GM21723 (cell line): ENCODE results near the gene PADI2.

Source experiments
- ATAC-seq: cut with Tn5 transposase; IDR thresholded peaks from one replicate; pipeline ENCODE4 v1.9.1; 2021; ENCODE audit warnings: mild to moderate bottlenecking, moderate library complexity; ENCODE audit not compliant: unreplicated experiment

Gene PADI2

GRCh38 chr1:17116643-17117042, 2.6 kb downstream of the PADI2 start:
- no peak for ATAC-seq

GRCh38 chr1:17113963-17114362, 5.3 kb downstream of the PADI2 start:
- no peak for ATAC-seq

DNA sequence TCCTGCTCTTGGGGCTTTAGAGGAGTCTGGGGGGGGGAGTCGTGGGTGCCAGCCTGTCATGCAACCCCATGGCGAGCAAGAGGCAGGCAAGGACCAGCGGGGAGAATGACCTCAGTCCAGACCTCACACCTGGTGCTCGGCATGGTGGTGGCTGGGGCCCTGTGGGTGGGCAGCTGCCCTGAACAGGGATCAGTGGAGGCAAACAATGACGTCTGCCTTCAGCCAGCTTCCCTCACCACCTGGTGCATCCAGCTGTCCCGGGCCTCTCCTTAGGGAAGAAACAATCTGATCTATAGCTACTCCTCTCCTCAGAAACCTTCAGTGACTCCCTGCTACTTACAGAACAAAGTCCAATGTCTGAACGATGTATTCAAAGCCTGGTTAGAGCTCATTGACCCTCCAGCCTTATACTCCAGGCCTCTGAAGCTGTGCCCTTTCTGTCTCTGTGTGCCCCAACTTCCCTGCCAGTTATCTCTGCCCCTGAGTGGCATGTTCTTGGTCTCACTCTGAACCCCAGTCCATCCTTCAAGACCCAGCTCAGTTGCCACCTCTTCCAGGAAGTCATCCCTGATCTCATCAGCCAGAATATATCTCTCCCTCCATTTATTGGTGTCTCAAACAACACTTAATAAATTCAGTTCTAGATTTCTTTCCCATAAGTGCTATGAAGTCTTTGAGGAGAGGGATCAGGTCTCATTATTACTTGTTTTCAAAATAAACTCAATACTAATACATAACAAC, 6.6 kb downstream of the PADI2 start:
- ATAC-seq = no peak

- no peak for ATAC-seq
Observed at GRCh38 chr1:17112076-17112475, 7.2 kb downstream of the PADI2 start.

DNA sequence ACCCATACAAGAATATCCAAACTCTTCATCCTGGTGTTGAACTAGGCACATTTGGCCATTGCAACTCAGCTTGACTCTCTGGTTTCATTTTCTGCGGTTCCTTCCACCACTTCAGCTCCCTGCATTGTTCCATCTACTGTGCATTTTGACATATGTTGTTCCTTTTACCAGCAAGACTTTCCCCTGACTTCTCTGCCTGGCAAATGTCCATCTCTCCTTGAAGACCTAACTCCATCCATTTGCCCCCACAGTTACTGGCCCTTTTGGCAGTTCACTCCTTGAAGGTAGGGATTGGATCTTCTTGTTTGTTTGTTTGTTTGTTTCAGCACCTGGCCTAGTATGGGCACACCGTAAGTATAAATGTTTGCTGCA, 8.7 kb downstream of the PADI2 start:
- ATAC-seq = no peak

GRCh38 chr1:17109892-17110554, 9.2 kb downstream of the PADI2 start:
- no peak for ATAC-seq

DNA sequence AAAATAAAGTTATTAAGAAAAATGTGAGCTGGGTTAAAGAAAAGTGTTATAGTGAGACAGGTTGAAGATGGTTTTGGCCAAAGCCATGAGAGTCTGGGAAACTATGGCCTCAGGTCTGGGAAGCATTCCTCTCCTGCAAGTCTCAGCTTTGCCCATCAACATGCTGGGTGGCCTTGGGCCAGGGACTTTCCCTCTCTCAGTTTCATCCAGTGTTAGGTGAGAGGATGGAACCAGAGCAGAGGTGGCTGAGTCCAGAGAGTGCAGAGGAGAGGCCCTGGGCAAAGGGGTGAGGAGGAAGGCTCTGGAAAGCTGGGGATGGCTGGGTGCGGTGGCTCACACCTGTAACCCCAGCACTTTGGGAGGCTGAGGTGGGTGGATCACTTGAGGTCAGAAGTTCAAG, 10.5 kb downstream of the PADI2 start:
- ATAC-seq = no peak

- no peak for ATAC-seq
Observed at GRCh38 chr1:17108360-17108759, 10.9 kb downstream of the PADI2 start.

DNA sequence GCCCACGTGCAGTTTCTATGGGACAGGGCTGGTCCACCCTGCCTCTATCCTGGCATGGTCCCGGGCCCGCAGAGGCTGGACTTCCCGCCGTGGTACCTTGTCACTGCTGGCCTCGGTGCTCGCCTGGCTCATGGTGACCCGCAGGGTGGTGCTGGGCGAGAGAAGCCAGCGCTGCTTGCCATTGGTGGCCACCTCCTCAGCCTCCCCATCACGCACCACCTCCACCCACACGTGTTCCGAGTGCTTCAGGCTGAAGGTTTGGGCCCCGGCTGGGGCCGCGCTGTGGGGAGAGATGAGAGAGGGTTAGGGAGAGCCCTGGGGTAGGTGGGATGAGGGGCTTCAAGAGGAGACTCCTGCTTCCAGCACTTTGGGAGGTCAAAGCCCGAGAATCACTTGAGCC, 14.5 kb downstream of the PADI2 start:
- ATAC-seq = no peak

DNA sequence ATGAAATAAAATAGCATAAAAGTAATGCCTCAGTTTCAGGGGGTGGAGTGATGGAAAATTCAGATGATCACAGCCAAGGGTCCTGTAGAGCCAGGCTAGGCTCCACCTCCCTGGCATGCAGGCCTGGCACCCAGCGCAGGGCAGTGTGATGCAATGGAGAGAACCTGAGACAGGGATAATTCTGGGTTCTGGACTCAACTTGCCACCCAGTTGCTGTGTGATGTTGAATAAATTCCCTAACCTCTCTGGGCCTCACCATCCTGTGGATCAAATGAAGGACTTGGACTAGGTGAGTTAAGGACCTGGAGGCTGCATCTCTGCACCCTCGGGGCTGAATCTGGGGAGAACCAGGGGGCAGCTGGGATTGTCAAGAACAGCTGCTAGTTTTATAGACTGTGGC, 17.0 kb downstream of the PADI2 start:
- ATAC-seq = no peak

DNA sequence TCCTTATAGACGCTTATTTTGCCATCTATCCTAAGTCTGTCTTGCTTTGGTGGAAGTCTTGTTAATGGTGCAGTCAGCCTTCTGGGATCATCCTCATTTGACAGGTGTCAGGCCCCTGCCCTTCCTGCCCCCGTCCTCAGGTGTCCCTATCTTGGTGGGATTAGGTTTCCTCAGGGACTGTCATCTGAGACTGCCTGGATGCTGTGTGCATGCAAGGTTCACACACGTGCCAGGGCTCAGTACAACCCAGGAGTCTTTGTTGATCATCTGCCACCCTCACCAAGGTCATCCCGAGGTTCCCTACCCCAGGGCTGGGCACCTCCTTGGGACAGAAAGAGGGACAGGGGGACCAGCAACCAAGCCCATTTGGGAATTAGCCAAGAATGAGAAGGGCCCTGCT, 18.0 kb downstream of the PADI2 start:
- no peak for ATAC-seq

DNA sequence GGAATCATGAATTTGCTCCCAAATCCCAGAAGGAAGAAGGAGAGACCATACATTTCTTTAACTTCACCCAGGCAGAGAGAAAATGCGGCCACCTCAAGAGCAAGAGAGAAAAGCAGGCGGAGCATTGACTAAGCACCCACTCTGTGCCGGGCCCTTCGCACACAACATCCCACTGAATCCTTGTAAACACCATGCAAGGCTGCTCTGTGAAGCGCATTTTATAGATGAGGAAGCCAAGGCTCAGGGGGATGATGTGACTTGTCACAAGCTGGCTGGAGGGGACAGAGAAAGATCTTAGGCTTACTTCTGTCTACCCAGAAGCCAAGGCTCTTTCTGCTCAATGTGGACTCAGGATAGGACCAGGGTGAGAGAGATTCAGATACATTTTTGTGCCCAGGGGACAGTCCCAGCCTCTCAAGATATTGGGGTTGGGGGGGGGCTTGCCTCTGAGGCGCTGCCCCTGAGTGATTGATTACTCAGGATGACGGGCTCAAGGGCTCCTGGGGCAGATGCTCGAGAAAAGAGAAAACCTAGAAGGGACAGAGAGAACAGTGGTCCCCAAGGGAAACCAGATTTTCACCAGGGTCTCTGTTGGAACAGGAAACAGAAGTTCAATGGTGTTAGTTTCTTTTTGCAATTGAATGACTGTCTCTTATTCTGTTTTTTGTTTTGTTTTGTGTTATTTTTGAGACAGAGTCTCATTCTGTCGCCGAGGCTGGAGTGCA, 19.5 kb downstream of the PADI2 start:
- ATAC-seq = no peak

- ATAC-seq = no peak
Observed at GRCh38 chr1:17098446-17099317, 20.6 kb downstream of the PADI2 start.

GRCh38 chr1:17097787-17098186, 21.5 kb downstream of the PADI2 start:
- no peak for ATAC-seq

GRCh38 chr1:17097147-17097546, 22.1 kb downstream of the PADI2 start:
- ATAC-seq = no peak

GRCh38 chr1:17096584-17096983, 22.7 kb downstream of the PADI2 start:
- no peak for ATAC-seq

DNA sequence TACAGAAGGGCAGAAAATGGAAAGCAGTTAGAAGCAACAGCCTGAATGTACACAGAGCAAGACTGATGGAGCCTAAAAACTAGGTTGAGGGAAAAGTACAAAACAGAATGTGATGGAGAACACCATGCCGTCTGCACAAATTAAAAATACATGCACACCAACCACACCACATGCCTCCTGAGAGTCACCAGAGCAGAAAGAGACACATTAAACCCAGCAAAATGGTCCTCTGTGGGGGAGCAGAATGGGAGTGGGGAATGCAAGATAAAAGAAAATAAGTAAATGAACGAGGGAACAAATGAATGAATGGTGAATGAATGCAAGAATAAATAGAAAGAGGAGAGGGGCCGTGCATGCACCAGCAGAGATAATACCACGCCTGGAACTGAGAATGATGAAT, 24.1 kb downstream of the PADI2 start:
- ATAC-seq = no peak

DNA sequence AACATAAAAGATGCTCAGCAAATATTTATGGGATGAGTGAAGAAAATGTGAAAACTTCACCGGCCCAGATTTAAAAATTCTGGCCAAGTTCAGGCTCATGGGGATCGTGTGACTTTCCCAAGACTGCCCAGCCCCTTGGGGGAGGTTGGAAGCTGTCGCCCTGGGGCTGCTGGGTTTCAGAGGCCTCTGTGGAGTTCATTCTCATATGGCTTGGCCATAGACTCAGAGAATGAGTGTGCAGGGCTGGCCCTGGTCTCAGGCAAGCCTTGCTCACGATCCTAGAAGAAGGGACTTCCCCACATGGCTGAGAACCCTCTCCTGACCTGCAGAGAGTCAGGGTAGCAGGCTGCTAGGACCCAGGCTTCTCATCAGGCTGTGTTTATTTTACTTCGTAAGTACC, 24.6 kb downstream of the PADI2 start:
- ATAC-seq = no peak

DNA sequence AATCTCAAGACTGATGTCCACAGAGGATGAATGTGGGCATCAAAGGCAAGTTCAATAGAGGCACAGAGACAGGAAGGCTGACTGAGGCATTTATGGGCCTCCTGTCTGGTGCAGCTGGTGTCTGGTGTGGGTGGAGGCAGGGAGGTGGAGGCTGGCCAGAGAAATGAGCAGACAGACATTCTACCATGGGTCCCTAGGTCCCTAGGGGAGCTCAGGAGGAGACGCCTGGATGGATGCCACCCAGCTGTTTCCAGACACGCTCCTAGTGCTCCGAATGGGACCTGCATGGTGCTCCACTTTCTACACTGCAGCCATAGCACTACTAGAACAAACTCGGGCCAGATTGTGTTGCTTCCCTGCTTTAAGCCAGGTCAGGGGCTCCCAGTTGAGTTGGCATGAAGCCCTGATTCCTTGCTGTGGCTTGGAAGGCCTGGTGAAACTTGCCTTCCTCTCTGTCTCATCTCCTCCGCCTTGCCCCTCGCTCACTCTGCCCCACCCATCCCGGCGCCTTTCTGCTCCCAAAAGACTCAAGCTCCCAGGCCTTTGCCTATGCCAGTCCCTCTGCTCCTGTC, 25.3 kb downstream of the PADI2 start:
- ATAC-seq = no peak

DNA sequence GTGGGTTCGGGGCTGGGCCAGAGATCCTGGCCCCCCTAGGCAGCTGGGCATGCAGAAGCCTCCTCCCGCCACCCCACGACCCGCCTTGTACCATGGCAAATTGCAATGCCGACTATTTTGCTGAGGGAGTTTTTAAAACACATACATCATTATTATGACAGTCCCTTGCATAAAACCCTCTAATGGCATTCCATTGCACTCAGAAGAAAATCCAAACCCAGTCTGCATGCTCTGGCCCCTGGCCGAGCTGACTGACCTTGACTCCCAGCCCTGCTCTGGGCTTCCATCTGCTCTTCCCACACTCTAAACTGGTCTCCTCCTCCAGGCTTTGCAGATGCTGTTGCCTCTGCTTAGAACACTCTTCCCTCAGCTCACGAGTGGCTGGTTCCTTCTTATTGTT, 28.0 kb downstream of the PADI2 start:
- ATAC-seq = no peak

GRCh38 chr1:17089506-17089905, 29.7 kb downstream of the PADI2 start:
- ATAC-seq = no peak
